HL-60 (cell line): Measurements from ENCODE around the gene ZNF513.

ENCODE experiments used
- DNase-seq, 2 experiments: peaks; one replicate each; pipeline ENCODE4 v3.0.0-alpha.2; 2010 to 2020; ENCODE audit warnings: low read depth in 1 of 2, low spot score in 1 of 2
- H3K27ac ChIP-seq: fragments of 250-450 bp; sonication (Bioruptor Pico); replicated peaks from 2 replicates; pipeline ENCODE4 v1.5.1; 2020; ENCODE audit warnings: mild to moderate bottlenecking, moderate library complexity
- H3K27me3 ChIP-seq: fragments of 250-450 bp; sonication (Bioruptor Pico); 2 replicates; pipeline ENCODE4 v1.5.1; 2021; ENCODE audit warnings: mild to moderate bottlenecking, moderate library complexity; ENCODE audit not compliant: insufficient read depth, poor library complexity, severe bottlenecking
- H3K4me3 ChIP-seq: replicated peaks from 2 replicates; pipeline ENCODE4 v1.5.1; 2011; ENCODE audit warnings: mild to moderate bottlenecking, control low read depth, low read length; ENCODE audit not compliant: insufficient read depth
- CTCF ChIP-seq: IDR thresholded peaks from one replicate; pipeline ENCODE4 v1.5.1; 2011; ENCODE audit warnings: low read length, control low read depth, inconsistent platforms; ENCODE audit not compliant: insufficient read depth
- GABPA ChIP-seq: IDR thresholded peaks from 2 replicates; pipeline ENCODE4 v1.6.1; 2012; ENCODE audit warnings: low read depth
- POLR2AphosphoS5 ChIP-seq: IDR thresholded peaks from 2 replicates; pipeline ENCODE4 v1.6.1; 2012; ENCODE audit warnings: low read depth
- SPI1 ChIP-seq: IDR thresholded peaks from 2 replicates; pipeline ENCODE4 v1.6.1; 2012; ENCODE audit warnings: low read depth, mild to moderate bottlenecking, borderline replicate concordance
- TF ChIP-seq, protein P1 (sequence below): IDR thresholded peaks from 2 replicates; pipeline ENCODE4 v1.6.1; 2012; ENCODE audit warnings: low read depth; ENCODE audit not compliant: insufficient replicate concordance

Gene ZNF513

GRCh38 chr2:27372937-27373336, 7.6 kb downstream of the ZNF513 start:
- DNase-seq: no peak
- Histone ChIP-seq H3K27ac (no peak overlapping the region), H3K27me3 (no peaks in the 10 kb centered on the region), H3K4me3 (no peak overlapping the region)
- TF ChIP-seq, protein P1, sequence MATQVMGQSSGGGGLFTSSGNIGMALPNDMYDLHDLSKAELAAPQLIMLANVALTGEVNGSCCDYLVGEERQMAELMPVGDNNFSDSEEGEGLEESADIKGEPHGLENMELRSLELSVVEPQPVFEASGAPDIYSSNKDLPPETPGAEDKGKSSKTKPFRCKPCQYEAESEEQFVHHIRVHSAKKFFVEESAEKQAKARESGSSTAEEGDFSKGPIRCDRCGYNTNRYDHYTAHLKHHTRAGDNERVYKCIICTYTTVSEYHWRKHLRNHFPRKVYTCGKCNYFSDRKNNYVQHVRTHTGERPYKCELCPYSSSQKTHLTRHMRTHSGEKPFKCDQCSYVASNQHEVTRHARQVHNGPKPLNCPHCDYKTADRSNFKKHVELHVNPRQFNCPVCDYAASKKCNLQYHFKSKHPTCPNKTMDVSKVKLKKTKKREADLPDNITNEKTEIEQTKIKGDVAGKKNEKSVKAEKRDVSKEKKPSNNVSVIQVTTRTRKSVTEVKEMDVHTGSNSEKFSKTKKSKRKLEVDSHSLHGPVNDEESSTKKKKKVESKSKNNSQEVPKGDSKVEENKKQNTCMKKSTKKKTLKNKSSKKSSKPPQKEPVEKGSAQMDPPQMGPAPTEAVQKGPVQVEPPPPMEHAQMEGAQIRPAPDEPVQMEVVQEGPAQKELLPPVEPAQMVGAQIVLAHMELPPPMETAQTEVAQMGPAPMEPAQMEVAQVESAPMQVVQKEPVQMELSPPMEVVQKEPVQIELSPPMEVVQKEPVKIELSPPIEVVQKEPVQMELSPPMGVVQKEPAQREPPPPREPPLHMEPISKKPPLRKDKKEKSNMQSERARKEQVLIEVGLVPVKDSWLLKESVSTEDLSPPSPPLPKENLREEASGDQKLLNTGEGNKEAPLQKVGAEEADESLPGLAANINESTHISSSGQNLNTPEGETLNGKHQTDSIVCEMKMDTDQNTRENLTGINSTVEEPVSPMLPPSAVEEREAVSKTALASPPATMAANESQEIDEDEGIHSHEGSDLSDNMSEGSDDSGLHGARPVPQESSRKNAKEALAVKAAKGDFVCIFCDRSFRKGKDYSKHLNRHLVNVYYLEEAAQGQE: no peak
- TF ChIP-seq CTCF (no peak), SPI1 (no peak), POLR2AphosphoS5 (no peak), GABPA (no peak)

GRCh38 chr2:27370816-27371620, 9.5 kb downstream of the ZNF513 start:
- H3K27me3 ChIP-seq: no peaks in the 10 kb centered on the region
- H3K4me3 ChIP-seq: peak overlapping the region; percentile 83
- H3K27ac ChIP-seq: peak overlapping the region; percentile 97
- peak; percentile 51 for TF ChIP-seq GABPA
- no peak for TF ChIP-seq CTCF
- TF ChIP-seq, protein P1: no peak
- peak; percentile 72; the same call in 1 of the 2 replicates for TF ChIP-seq SPI1
- TF ChIP-seq POLR2AphosphoS5: peak; percentile 87
- DNase-seq: peak; percentile 70 to 89

DNA sequence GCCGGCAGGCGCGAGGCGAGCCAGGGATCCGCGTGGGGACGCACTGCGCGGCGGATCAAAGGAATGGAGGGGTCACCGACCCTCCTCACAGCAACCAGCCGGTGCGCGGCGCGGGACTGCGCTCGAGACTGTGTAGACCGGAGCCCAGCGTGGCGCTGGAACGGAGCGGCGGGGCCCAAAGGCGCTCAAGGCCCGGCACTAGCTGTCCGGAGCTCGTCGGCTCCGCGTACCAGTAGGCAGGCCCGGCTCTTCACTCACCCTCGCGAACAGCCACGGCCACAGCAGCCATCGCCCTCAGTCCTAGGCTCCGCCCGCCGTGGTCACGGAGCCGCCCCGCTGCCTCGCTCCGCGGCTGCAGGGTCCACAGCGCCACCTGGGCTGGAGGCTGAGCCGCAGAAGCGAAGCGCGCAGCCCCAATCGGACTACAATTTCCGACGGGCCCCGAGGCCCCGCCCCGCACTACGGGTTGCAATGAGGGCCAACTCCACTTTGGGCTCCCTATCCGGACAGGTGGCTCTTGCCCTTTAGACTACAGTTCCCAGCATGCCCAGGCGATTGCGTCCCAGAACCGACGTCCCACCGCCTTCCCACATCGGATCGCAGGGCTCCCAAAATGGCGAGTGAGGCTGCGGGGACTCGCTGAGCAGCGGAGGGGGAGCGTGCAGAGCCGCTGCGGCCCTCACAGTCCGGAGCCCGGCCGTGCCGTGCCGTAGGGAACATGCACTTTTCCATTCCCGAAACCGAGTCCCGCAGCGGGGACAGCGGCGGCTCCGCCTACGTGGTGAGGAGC, 10.3 kb downstream of the ZNF513 start, which contains the start of the genes EIF2B4 and SNX17:
EIF2B4 (minus strand) TSS at position 313 of the 790 bp plus-strand sequence; CDS start at position 289, 24 bp downstream.
SNX17 (plus strand) TSS at position 591 of the 790 bp plus-strand sequence; CDS start at position 719, 128 bp downstream.
- TF ChIP-seq GABPA (peak; percentile 45), SPI1 (no peak), POLR2AphosphoS5 (peak; percentile 90), CTCF (peak; percentile 82)
- TF ChIP-seq, protein P1: peak; percentile 73
- DNase-seq: peak; percentile 98 to 100
- H3K4me3 ChIP-seq: peak within 1 kb of the TSS; percentile 83
- H3K27me3 ChIP-seq: no peaks in the 10 kb centered on the region
- H3K27ac ChIP-seq: peak within 1 kb of the TSS; percentile 97
